HT1080 (cell line): ENCODE measurements around the gene PRDM4. TPM values are rescaled to one million over a fixed set of nuclear protein-coding genes. Genes with fewer than 3 reads are reported as not detected.

Experiments used
- DNase-seq: peaks from one replicate; pipeline ENCODE4 v3.0.0-alpha.2; 2015; ENCODE audit warnings: low read depth
- total RNA-seq: library from RNA; depleted of rRNA; stranded (reverse); fragments of >200 nt; shearing (Covaris generic); gene quantifications from 2 replicates; pipeline ENCODE4 v1.2.3, GENCODE V29; 2014; rRNA removed

Gene PRDM4
- total RNA-seq, 1 experiment from 2014 or later = 45.4 TPM

GRCh38 chr12:107702106-107702505 lies 58.8 kb downstream of the PRDM4 start:
- DNase-seq = no peak

GRCh38 chr12:107695772-107696171 lies 65.2 kb downstream of the PRDM4 start:
- peak; percentile 47 for DNase-seq

GRCh38 chr12:107685360-107686248 lies 75.3 kb downstream of the PRDM4 start, which contains the start of gene PWP1:
Gene PWP1, plus strand, starts transcription at chr12:107685799. Its CDS starts 101 bp downstream, at chr12:107685900.
- DNase-seq = peak; percentile 90

- no peak for DNase-seq
Observed at GRCh38 chr12:107684990-107685359, 76.0 kb downstream of the PRDM4 start.

GRCh38 chr12:107684029-107684795 lies 76.7 kb downstream of the PRDM4 start:
- DNase-seq = no peak

Other genes with a start within 250 kb of the PRDM4 start
- gene PWP1, start 75.3 kb downstream of the PRDM4 start, total RNA-seq = 52.9 and 59.2 TPM in 2 replicates
- gene ASCL4, start 13.6 kb upstream of the PRDM4 start, total RNA-seq = not detected in 2 replicates